GM12878 (cell line): ENCODE data around the gene ZNF678. TPM values are rescaled to one million over a fixed set of nuclear protein-coding genes. Genes with fewer than 3 reads are reported as not detected.

Source experiments
- ATAC-seq: fragments of 200-7000 bp; cut with Tn5 transposase; 3 replicates; pipeline ENCODE4 v1.9.1; 2020; ENCODE audit warnings: mild to moderate bottlenecking, moderate library complexity
- BruUV-seq: library from RNA; stranded (reverse); fragments of 400-500 nt; replicated peaks from 2 replicates; lab custom pipeline; 2021; lab: Mats Ljungman, UMichigan
- CTCF ChIA-PET: fragments of 300-600 bp; sonication (Branson Sonifier 250); formaldehyde crosslinking; extraction: SDS; loops from one replicate; lab custom pipeline; 2021; ENCODE audit warnings: inconsistent platforms; lab: Yijun Ruan, JAX
- POLR2A ChIA-PET: fragments of 350-600 bp; formaldehyde crosslinking; extraction: SDS; loops from one replicate; lab custom pipeline; 2021; ENCODE audit warnings: inconsistent platforms; lab: Charles Lee
- RAD21 ChIA-PET: fragments of 300-600 bp; sonication (Branson Sonifier 250); formaldehyde crosslinking; loops from one replicate; lab custom pipeline; 2023; ENCODE audit warnings: antibody characterized with exemption; ENCODE audit not compliant: unreplicated experiment; lab: Charles Lee
- SMC1A ChIA-PET: fragments of 300-600 bp; sonication (Branson Sonifier 250); formaldehyde crosslinking; loops from one replicate; lab custom pipeline; 2023; ENCODE audit not compliant: unreplicated experiment, uncharacterized antibody; lab: Charles Lee
- DNase-seq: peaks from one replicate; pipeline ENCODE4 v3.0.0-alpha.2; 2011; ENCODE audit warnings: low read depth, low spot score
- FAIRE-seq: peaks from 3 replicates; lab custom pipeline; 2011; peaks lifted over from hg19 to GRCh38; lab: Jason Lieb, UNC
- H2AFZ ChIP-seq: 2 replicates; pipeline ENCODE4 v1.6.0; 2011; ENCODE audit warnings: low read depth, low read length, control low read depth; ENCODE audit not compliant: control insufficient read depth
- H3K27ac ChIP-seq: 2 replicates; pipeline ENCODE4 v1.5.1; 2011; ENCODE audit warnings: control low read depth; ENCODE audit not compliant: control insufficient read depth, insufficient read depth
- H3K27me3 ChIP-seq, 2 experiments: replicated peaks in 1 of 2; 2 replicates each; pipeline versions ENCODE4 v1.6.0 to v1.6.1; 2011; ENCODE audit warnings: low read length in 1 of 2; ENCODE audit not compliant: control insufficient read depth in 2 of 2, insufficient read depth in 2 of 2
- H3K36me3 ChIP-seq, 2 experiments: 2 replicates each; pipeline ENCODE4 v1.5.1; 2011; ENCODE audit warnings: low read length in 1 of 2; ENCODE audit not compliant: control insufficient read depth in 2 of 2, insufficient read depth in 2 of 2
- H3K4me1 ChIP-seq: 2 replicates; pipeline ENCODE4 v1.6.1; 2011; ENCODE audit warnings: mild to moderate bottlenecking, low read length, moderate library complexity, mixed read lengths; ENCODE audit not compliant: control insufficient read depth, insufficient read depth
- H3K4me2 ChIP-seq: 2 replicates; pipeline ENCODE4 v1.6.0; 2011; ENCODE audit warnings: control low read depth; ENCODE audit not compliant: control insufficient read depth, insufficient read depth
- H3K4me3 ChIP-seq: fragments of 200-600 bp; sonication (generic); 2 replicates; pipeline ENCODE4 v1.5.1; 2016
- H3K79me2 ChIP-seq: 2 replicates; pipeline ENCODE4 v1.6.0; 2011; ENCODE audit warnings: low read length; ENCODE audit not compliant: control insufficient read depth, insufficient read depth
- H3K9ac ChIP-seq: 2 replicates; pipeline ENCODE4 v1.8.0; 2011; ENCODE audit warnings: low read length, control low read depth, mixed read lengths; ENCODE audit not compliant: control insufficient read depth, insufficient read depth
- H3K9me3 ChIP-seq: replicated peaks from 3 replicates; pipeline ENCODE4 v1.5.1; 2011; ENCODE audit warnings: mild to moderate bottlenecking, low read length; ENCODE audit not compliant: control insufficient read depth, insufficient read depth
- H4K20me1 ChIP-seq: 2 replicates; pipeline ENCODE4 v1.6.0; 2011; ENCODE audit not compliant: control insufficient read depth, insufficient read depth
- BMI1 ChIP-seq: fragments of 450-650 bp; IDR thresholded peaks from 2 replicates; pipeline ENCODE4 v1.6.1; 2016; ENCODE audit warnings: mild to moderate bottlenecking, moderate library complexity, borderline replicate concordance
- BRCA1 ChIP-seq: IDR thresholded peaks from 2 replicates; pipeline ENCODE4 v1.6.1; 2011; ENCODE audit warnings: low read depth, low read length, improper control_type of control experiment
- ESRRA ChIP-seq: IDR thresholded peaks from 2 replicates; pipeline ENCODE4 v1.6.1; 2012; ENCODE audit warnings: mild to moderate bottlenecking, low read length, improper control_type of control experiment
- FOS ChIP-seq: IDR thresholded peaks from 3 replicates; pipeline ENCODE4 v1.6.1; 2011; ENCODE audit warnings: borderline replicate concordance; ENCODE audit not compliant: insufficient read length; ENCODE audit errors: extremely low read depth
- JUND ChIP-seq: IDR thresholded peaks from 2 replicates; pipeline ENCODE4 v1.6.1; 2012; ENCODE audit warnings: low read depth, mild to moderate bottlenecking, low read length, improper control_type of control experiment, moderate library complexity
- KDM1A ChIP-seq: fragments of 200-600 bp; sonication (generic); IDR thresholded peaks from 2 replicates; pipeline ENCODE4 v1.6.1; 2016; ENCODE audit warnings: borderline replicate concordance
- KLF5 ChIP-seq: fragments of 450-650 bp; IDR thresholded peaks from 2 replicates; pipeline ENCODE4 v1.6.1; 2014; ENCODE audit warnings: mild to moderate bottlenecking; ENCODE audit not compliant: partially characterized antibody
- NBN ChIP-seq: fragments of 450-650 bp; IDR thresholded peaks from 2 replicates; pipeline ENCODE4 v1.6.1; 2016
- NFIC ChIP-seq: IDR thresholded peaks from 2 replicates; pipeline ENCODE4 v1.6.1; 2012; ENCODE audit warnings: low read depth, mild to moderate bottlenecking, inconsistent platforms, low read length, moderate library complexity
- NFXL1 ChIP-seq: fragments of 450-650 bp; IDR thresholded peaks from 2 replicates; pipeline ENCODE4 v1.6.1; 2017; ENCODE audit warnings: antibody characterized with exemption, mild to moderate bottlenecking, borderline replicate concordance
- POLR2AphosphoS2 ChIP-seq: IDR thresholded peaks from 2 replicates; pipeline ENCODE4 v1.6.1; 2011; ENCODE audit warnings: low read depth, mild to moderate bottlenecking, low read length, improper control_type of control experiment, moderate library complexity
- RAD51 ChIP-seq: fragments of 450-650 bp; IDR thresholded peaks from 2 replicates; pipeline ENCODE4 v1.6.1; 2016; ENCODE audit warnings: moderate library complexity, mild to moderate bottlenecking, inconsistent platforms
- RBBP5 ChIP-seq: fragments of 200-600 bp; sonication (generic); conservative IDR thresholded peaks from 2 replicates; pipeline ENCODE4 v1.6.1; 2016
- SIN3A ChIP-seq: IDR thresholded peaks from 2 replicates; pipeline ENCODE4 v1.6.1; 2012; ENCODE audit warnings: low read depth, low read length, improper control_type of control experiment
- SIX5 ChIP-seq: IDR thresholded peaks from 2 replicates; pipeline ENCODE4 v1.6.1; 2011; ENCODE audit warnings: mild to moderate bottlenecking, low read depth, low read length, moderate library complexity; ENCODE audit not compliant: severe bottlenecking
- SRF ChIP-seq, 2 experiments: IDR thresholded peaks; 2 replicates each; pipeline ENCODE4 v1.6.1; 2011; ENCODE audit warnings: low read depth in 2 of 2, low read length in 2 of 2, mild to moderate bottlenecking in 1 of 2, moderate library complexity in 1 of 2
- STAT1 ChIP-seq: fragments of 450-650 bp; conservative IDR thresholded peaks from 2 replicates; pipeline ENCODE4 v1.6.1; 2014; ENCODE audit warnings: antibody characterized with exemption, mild to moderate bottlenecking
- TBL1XR1 ChIP-seq: IDR thresholded peaks from 2 replicates; pipeline ENCODE4 v1.6.1; 2012; ENCODE audit warnings: low read depth, low read length, improper control_type of control experiment
- WGBS: methylation state at CpG from one replicate; pipeline ENCODE4 v1.1.6; 2016; ENCODE audit warnings: low lambda C conversion rate; ENCODE audit not compliant: insufficient replicate concordance, insufficient coverage; ENCODE audit errors: missing lambda C conversion rate; 5-methylcytosine and 5-hydroxymethylcytosine counted together
- in situ Hi-C: fragments of 300-500 bp; cut with MboI; formaldehyde crosslinking; loops from 9 replicates; pipeline ENCODE4 v1.14.3; 2018; ENCODE audit warnings: mixed read lengths
- intact Hi-C: fragments of 100-400 bp; cut with micrococcal nuclease; formaldehyde crosslinking; loops from one replicate; pipeline ENCODE4 v1.14.2; 2022; ENCODE audit not compliant: unreplicated experiment
- polyA plus RNA-seq, 11 experiments: library from polyadenylated mRNA; depleted of rRNA in 4 of 11; unstranded in 6 of 11; stranded (reverse) in 5 of 11; fragments of >200 nt; fragmentation: Nextera tagmentation in 4 of 11; fragmentation: Illumina TruSeq in 1 of 11; extraction: Ambion mirVana in 4 of 11; extraction: Trizol in 1 of 11; gene quantifications; 1 replicate in 1 of 11; 2 replicates in 10 of 11; pipeline versions ENCODE4 v1.2.1 to v1.2.3, GENCODE V29; 2011 to 2016; ENCODE audit warnings: inconsistent platforms in 2 of 11, missing spikeins in 2 of 11, low read depth in 1 of 11
- total RNA-seq, 4 experiments: library from RNA; depleted of rRNA in 3 of 4; stranded (reverse); fragments of >200 nt in 3 of 4; fragmentation: Illumina TruSeq in 1 of 4; extraction: Trizol in 1 of 4; gene quantifications; 2 replicates each; pipeline versions ENCODE4 v1.2.1 to v1.2.3, GENCODE V29; 2013 to 2021

Gene ZNF678
- total and polyA plus RNA-seq, 10 of the 15 experiments (the other 5 are each of a cell fraction or from before 2014, with no cell fraction given): 1.4 to 10.4 (median 3.5) TPM

- no TSS peak for BruUV-seq
- TF ChIP-seq NFIC (no peak), SRF (IDR thresholded peaks at IDR 0.05; ENCODE audit: low read depth in 2 of 2, low read length in 2 of 2) (no peak), KLF5 (no peak), KDM1A (no peak), SIX5 (no peak), RAD51 (no peak), TBL1XR1 (no peak), BRCA1 (no peak), NFXL1 (no peak), SIN3A (no peak), FOS (no peak), JUND (no peak), RBBP5 (no peak), BMI1 (no peak), STAT1 (no peak), ESRRA (no peak), POLR2AphosphoS2 (no peak), NBN (no peak)
- in situ Hi-C loops (no loop called here), intact Hi-C loops (no loop called here)
- H3K4me2 ChIP-seq: no peak overlapping the region
- no peak for FAIRE-seq
- H3K79me2 ChIP-seq: no peaks in the 10 kb centered on the region
- CTCF ChIA-PET: no interaction called here
- H4K20me1 ChIP-seq: no peaks in the 10 kb centered on the region
- no peak overlapping the region for H3K4me3 ChIP-seq
- DNase-seq: no peak
- H3K9me3 ChIP-seq: peaks cover 3% of the 10 kb centered on the region; the same call in 1 of the 3 replicates
- H2AFZ ChIP-seq: no peak overlapping the region
- SMC1A ChIA-PET: no interaction called here
- 100% methylated on average over 1 of the region's 1 CpG for WGBS
- H3K27me3 ChIP-seq: no peaks in the 10 kb centered on the region
- no peak overlapping the region for H3K9ac ChIP-seq
- ATAC-seq: no peak
- no peaks in the 10 kb centered on the region for H3K4me1 ChIP-seq
- H3K36me3 ChIP-seq: no peaks in the 10 kb centered on the region
- RAD21 ChIA-PET: no interaction called here
- no peak overlapping the region for H3K27ac ChIP-seq
- POLR2A ChIA-PET: no interaction called here
Measured at GRCh38 chr1:227673441-227673840, 110.1 kb downstream of the ZNF678 start.
